Tibial nerve (tissue), 3 donors: Measurements from ENCODE around the gene OR13A1.

Source experiments
- CTCF ChIP-seq, 5 experiments: fragments of 200-600 bp in 3 of 5; fragments of 450-650 bp in 2 of 5; sonication (generic) in 3 of 5; IDR thresholded peaks; one replicate each; pipeline ENCODE4 v1.5.1; 2016 to 2019; ENCODE audit warnings: antibody characterized with exemption in 5 of 5, mild to moderate bottlenecking in 3 of 5, moderate library complexity in 2 of 5
- POLR2A ChIP-seq, 2 donors: fragments of 450-650 bp; IDR thresholded peaks; one replicate each; pipeline ENCODE4 v1.6.1; 2017; ENCODE audit warnings: antibody characterized with exemption in 2 of 2, mild to moderate bottlenecking in 2 of 2, moderate library complexity in 2 of 2

- no peak for TF ChIP-seq CTCF (IDR thresholded peaks at IDR 0.05)
- TF ChIP-seq POLR2A (IDR thresholded peaks at IDR 0.05), result no peak
These were observed 12.8 kb downstream of the OR13A1 start for GRCh38 chr10:45302573-45302972.
